ENCODE data around the gene AFMID.
"Not testable (repeated sequence)": the region's sequence is repeated elsewhere in the genome, so short reads cannot be mapped to it uniquely, and the experiment has no call there.

AFMID gene

DNA sequence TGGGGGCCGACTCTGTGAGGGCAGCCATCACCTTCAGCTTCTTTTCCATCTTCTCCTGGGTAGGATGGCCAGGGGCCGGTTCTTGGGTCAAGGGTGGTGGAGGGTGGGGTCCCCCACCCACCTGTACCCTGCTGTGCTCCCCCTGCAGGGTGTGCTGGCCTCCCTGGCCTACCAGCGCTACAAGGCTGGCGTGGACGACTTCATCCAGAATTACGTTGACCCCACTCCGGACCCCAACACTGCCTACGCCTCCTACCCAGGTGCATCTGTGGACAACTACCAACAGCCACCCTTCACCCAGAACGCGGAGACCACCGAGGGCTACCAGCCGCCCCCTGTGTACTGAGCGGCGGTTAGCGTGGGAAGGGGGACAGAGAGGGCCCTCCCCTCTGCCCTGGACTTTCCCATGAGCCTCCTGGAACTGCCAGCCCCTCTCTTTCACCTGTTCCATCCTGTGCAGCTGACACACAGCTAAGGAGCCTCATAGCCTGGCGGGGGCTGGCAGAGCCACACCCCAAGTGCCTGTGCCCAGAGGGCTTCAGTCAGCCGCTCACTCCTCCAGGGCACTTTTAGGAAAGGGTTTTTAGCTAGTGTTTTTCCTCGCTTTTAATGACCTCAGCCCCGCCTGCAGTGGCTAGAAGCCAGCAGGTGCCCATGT lies 15.4 kb upstream of the AFMID start:
- not testable (repeated sequence) for H3K9me3 ChIP-seq (ENCODE audit: control insufficient read depth, insufficient read depth, low read depth, low read length); H3K4me1 ChIP-seq (ENCODE audit: control insufficient read depth, insufficient read depth, low read length); H3K4me3 ChIP-seq (ENCODE audit: low read depth, low read length); H3K27ac ChIP-seq (ENCODE audit: extremely low read depth, low read depth, low read length)
- ChIA-PET POLR2A (interaction anchor here (0.8 to 4.6 kb wide), 8 partner anchors 10 to 32 kb away, joined by 3 to 47 read pairs (median 6); partner anchors contain the start of genes AFMID and TK1), CTCF (interaction anchor here (0.6 to 8.1 kb wide), 7 partner anchors 15 to 494 kb away, joined by 3 to 94 read pairs (median 5); partner anchors contain the start of genes AFMID and TK1)
- peaks cover 6 to 63% of the 10 kb centered on the region in 2 experiments; a peak in 2 of 3 replicates for H3K36me3 ChIP-seq (ENCODE audit: control insufficient read depth in 2 of 2, insufficient read depth in 1 of 2, low read length in 2 of 2)
- TF ChIP-seq KLF8 (tag by site-specific recombination; IDR thresholded peaks at IDR 0.05) (peak; percentile 59), HOXC10 (CRISPR knock-in tag; IDR thresholded peaks at IDR 0.05) (0 out of 2 replicates have a peak, but pooled peaks have one; percentile 59), GLIS2 (tag by site-specific recombination; IDR thresholded peaks at IDR 0.05) (peak; percentile 29), HIC1 (tag by site-specific recombination; IDR thresholded peaks at IDR 0.05) (0 out of 2 replicates have a peak, but pooled peaks have one; percentile 24)
- TF ChIP-seq, protein P1, sequence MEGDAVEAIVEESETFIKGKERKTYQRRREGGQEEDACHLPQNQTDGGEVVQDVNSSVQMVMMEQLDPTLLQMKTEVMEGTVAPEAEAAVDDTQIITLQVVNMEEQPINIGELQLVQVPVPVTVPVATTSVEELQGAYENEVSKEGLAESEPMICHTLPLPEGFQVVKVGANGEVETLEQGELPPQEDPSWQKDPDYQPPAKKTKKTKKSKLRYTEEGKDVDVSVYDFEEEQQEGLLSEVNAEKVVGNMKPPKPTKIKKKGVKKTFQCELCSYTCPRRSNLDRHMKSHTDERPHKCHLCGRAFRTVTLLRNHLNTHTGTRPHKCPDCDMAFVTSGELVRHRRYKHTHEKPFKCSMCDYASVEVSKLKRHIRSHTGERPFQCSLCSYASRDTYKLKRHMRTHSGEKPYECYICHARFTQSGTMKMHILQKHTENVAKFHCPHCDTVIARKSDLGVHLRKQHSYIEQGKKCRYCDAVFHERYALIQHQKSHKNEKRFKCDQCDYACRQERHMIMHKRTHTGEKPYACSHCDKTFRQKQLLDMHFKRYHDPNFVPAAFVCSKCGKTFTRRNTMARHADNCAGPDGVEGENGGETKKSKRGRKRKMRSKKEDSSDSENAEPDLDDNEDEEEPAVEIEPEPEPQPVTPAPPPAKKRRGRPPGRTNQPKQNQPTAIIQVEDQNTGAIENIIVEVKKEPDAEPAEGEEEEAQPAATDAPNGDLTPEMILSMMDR (tag by site-specific recombination; IDR thresholded peaks at IDR 0.05) = 0 out of 2 replicates have a peak, but pooled peaks have one; percentile 12

DNA sequence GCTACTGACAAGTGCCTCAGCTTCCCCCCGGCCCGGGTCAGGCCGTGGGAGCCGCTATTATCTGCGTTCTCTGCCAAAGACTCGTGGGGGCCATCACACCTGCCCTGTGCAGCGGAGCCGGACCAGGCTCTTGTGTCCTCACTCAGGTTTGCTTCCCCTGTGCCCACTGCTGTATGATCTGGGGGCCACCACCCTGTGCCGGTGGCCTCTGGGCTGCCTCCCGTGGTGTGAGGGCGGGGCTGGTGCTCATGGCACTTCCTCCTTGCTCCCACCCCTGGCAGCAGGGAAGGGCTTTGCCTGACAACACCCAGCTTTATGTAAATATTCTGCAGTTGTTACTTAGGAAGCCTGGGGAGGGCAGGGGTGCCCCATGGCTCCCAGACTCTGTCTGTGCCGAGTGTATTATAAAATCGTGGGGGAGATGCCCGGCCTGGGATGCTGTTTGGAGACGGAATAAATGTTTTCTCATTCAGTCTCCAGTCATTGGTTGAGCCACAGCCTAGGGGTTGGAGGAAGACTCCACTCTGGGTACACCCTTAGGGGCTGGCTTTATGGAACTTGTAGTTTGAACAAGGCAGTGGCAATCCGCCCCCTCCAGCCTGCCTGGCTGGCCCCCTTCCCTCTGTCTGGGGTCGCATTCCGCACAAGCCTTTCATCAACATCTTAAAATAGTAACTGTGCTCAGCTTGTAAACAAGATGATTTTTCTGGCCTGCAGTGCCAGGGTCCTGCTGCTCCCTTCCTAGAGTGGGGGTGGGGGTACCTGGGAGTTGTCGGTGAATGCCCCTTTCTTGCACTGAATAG lies 14.7 kb upstream of the AFMID start:
- CTCF ChIA-PET = interaction anchor here (0.6 to 8.1 kb wide), 6 partner anchors 14 to 493 kb away, joined by 3 to 94 read pairs (median 5); partner anchors contain the start of genes AFMID and TK1
- H3K9me3 ChIP-seq (ENCODE audit: control insufficient read depth, insufficient read depth, low read depth, low read length) = no peaks in the 10 kb centered on the region
- TF ChIP-seq ZNF585B (tag by site-specific recombination; IDR thresholded peaks at IDR 0.05) (no peak), ZNF341 (tag by site-specific recombination; IDR thresholded peaks at IDR 0.05; ENCODE audit: low read depth) (peak; percentile 70), TRIM28 (IDR thresholded peaks at IDR 0.05; ENCODE audit: borderline replicate concordance, low read length) (no peak), ZNF521 (tag by site-specific recombination; IDR thresholded peaks at IDR 0.05) (no peak), SCRT2 (tag by site-specific recombination; IDR thresholded peaks at IDR 0.05) (peak; percentile 46; the same call in 1 of the 2 replicates), ZSCAN18 (tag by site-specific recombination; IDR thresholded peaks at IDR 0.05) (no peak), ZNF350 (tag by site-specific recombination; IDR thresholded peaks at IDR 0.05) (no peak), ZNF548 (tag by site-specific recombination; IDR thresholded peaks at IDR 0.05) (no peak), ZNF544 (tag by site-specific recombination; IDR thresholded peaks at IDR 0.05) (no peak), ZFP3 (tag by site-specific recombination; IDR thresholded peaks at IDR 0.05; ENCODE audit: low read depth) (no peak), BCL11A (tag by site-specific recombination; IDR thresholded peaks at IDR 0.05; ENCODE audit: low read depth) (no peak), ZNF596 (tag by site-specific recombination; IDR thresholded peaks at IDR 0.05) (no peak), ZNF629 (tag by site-specific recombination; IDR thresholded peaks at IDR 0.05) (no peak), ZNF202 (tag by site-specific recombination; IDR thresholded peaks at IDR 0.05; ENCODE audit: borderline replicate concordance) (no peak), ZIC2 (tag by site-specific recombination; IDR thresholded peaks at IDR 0.05) (peak; percentile 72), ZNF610 (tag by site-specific recombination; IDR thresholded peaks at IDR 0.05; ENCODE audit: borderline replicate concordance) (no peak), ZNF138 (tag by site-specific recombination; IDR thresholded peaks at IDR 0.05; ENCODE audit: borderline replicate concordance) (no peak), ZSCAN30 (tag by site-specific recombination; IDR thresholded peaks at IDR 0.05) (peak; percentile 49; the same call in 1 of the 2 replicates)
- TF ChIP-seq, protein P2, sequence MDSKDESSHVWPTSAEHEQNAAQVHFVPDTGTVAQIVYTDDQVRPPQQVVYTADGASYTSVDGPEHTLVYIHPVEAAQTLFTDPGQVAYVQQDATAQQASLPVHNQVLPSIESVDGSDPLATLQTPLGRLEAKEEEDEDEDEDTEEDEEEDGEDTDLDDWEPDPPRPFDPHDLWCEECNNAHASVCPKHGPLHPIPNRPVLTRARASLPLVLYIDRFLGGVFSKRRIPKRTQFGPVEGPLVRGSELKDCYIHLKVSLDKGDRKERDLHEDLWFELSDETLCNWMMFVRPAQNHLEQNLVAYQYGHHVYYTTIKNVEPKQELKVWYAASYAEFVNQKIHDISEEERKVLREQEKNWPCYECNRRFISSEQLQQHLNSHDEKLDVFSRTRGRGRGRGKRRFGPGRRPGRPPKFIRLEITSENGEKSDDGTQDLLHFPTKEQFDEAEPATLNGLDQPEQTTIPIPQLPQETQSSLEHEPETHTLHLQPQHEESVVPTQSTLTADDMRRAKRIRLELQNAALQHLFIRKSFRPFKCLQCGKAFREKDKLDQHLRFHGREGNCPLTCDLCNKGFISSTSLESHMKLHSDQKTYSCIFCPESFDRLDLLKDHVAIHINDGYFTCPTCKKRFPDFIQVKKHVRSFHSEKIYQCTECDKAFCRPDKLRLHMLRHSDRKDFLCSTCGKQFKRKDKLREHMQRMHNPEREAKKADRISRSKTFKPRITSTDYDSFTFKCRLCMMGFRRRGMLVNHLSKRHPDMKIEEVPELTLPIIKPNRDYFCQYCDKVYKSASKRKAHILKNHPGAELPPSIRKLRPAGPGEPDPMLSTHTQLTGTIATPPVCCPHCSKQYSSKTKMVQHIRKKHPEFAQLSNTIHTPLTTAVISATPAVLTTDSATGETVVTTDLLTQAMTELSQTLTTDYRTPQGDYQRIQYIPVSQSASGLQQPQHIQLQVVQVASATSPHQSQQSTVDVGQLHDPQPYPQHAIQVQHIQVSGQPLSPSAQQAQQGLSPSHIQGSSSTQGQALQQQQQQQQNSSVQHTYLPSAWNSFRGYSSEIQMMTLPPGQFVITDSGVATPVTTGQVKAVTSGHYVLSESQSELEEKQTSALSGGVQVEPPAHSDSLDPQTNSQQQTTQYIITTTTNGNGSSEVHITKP (tag by site-specific recombination; IDR thresholded peaks at IDR 0.05) = peak; percentile 75

More for the DNA sequence above, 14.7 kb upstream of the AFMID start:
- Histone ChIP-seq H3K4me3 (ENCODE audit: low read depth, low read length) (no peak overlapping the region), H3K36me3 (ENCODE audit: control insufficient read depth in 2 of 2, insufficient read depth in 1 of 2, low read length in 2 of 2) (peaks cover 6 to 63% of the 10 kb centered on the region in 2 experiments; a peak in 2 of 3 replicates), H3K27ac (ENCODE audit: extremely low read depth, low read depth, low read length) (0 out of 2 replicates have a peak overlapping the region, but pooled peaks have one; percentile 41), H3K4me1 (ENCODE audit: control insufficient read depth, insufficient read depth, low read length) (no peaks in the 10 kb centered on the region; the same call in 1 of the 2 replicates)
- POLR2A ChIA-PET = interaction anchor here (1.1 to 4.6 kb wide), 7 partner anchors 10 to 32 kb away, joined by 3 to 47 read pairs (median 8); partner anchors contain the start of genes AFMID and TK1
